ENCODE results near the gene ZFHX3.

The ZFHX3 gene

GRCh38 chr16:72910381-72910780, 137.5 kb downstream of the ZFHX3 start:
- 96% methylated on average over 3 of the region's 4 CpGs for WGBS
- Histone ChIP-seq H3K4me1 (ENCODE audit: insufficient read depth, low read length) (no peaks in the 10 kb centered on the region), H3K36me3 (ENCODE audit: insufficient read depth, low read length) (no peaks in the 10 kb centered on the region), H3K27ac (ENCODE audit: low read depth, low read length) (no peak overlapping the region), H3K9me3 (ENCODE audit: insufficient read depth, low read depth, low read length) (no peaks in the 10 kb centered on the region), H3K9ac (ENCODE audit: low read depth, low read length) (no peak overlapping the region), H3K4me3 (ENCODE audit: low read length) (no peak overlapping the region), H3K27me3 (ENCODE audit: insufficient read depth, low read length) (no peaks in the 10 kb centered on the region)

GRCh38 chr16:72909196-72909595, 138.7 kb downstream of the ZFHX3 start:
- 96% methylated on average over 6 of the region's 6 CpGs for WGBS
- Histone ChIP-seq H3K9me3 (ENCODE audit: insufficient read depth, low read depth, low read length) (no peaks in the 10 kb centered on the region), H3K36me3 (ENCODE audit: insufficient read depth, low read length) (no peaks in the 10 kb centered on the region), H3K27me3 (ENCODE audit: insufficient read depth, low read length) (no peaks in the 10 kb centered on the region), H3K27ac (ENCODE audit: low read depth, low read length) (no peak overlapping the region), H3K4me3 (ENCODE audit: low read length) (no peak overlapping the region), H3K9ac (ENCODE audit: low read depth, low read length) (no peak overlapping the region), H3K4me1 (ENCODE audit: insufficient read depth, low read length) (no peaks in the 10 kb centered on the region)

- no peak overlapping the region for H3K4me3 ChIP-seq (ENCODE audit: low read length)
- WGBS = 95% methylated on average over 19 of the region's 19 CpGs
These were observed 139.4 kb downstream of the ZFHX3 start for GRCh38 chr16:72908362-72909167.

GRCh38 chr16:72905581-72905980, 142.3 kb downstream of the ZFHX3 start:
- H3K36me3 ChIP-seq (ENCODE audit: insufficient read depth, low read length) = no peaks in the 10 kb centered on the region
- no peaks in the 10 kb centered on the region for H3K4me1 ChIP-seq (ENCODE audit: insufficient read depth, low read length)
- no peak overlapping the region for H3K4me3 ChIP-seq (ENCODE audit: low read length)
- H3K9me3 ChIP-seq (ENCODE audit: insufficient read depth, low read depth, low read length) = no peaks in the 10 kb centered on the region
- H3K9ac ChIP-seq (ENCODE audit: low read depth, low read length) = no peak overlapping the region
- 85% methylated on average over 3 of the region's 4 CpGs for WGBS
- no peaks in the 10 kb centered on the region for H3K27me3 ChIP-seq (ENCODE audit: insufficient read depth, low read length)
- no peak overlapping the region for H3K27ac ChIP-seq (ENCODE audit: low read depth, low read length)

More at GRCh38 chr16:72908362-72909167, 139.4 kb downstream of the ZFHX3 start:
- no peak overlapping the region for H3K9ac ChIP-seq (ENCODE audit: low read depth, low read length)
- no peaks in the 10 kb centered on the region for H3K36me3 ChIP-seq (ENCODE audit: insufficient read depth, low read length)
- H3K9me3 ChIP-seq (ENCODE audit: insufficient read depth, low read depth, low read length) = no peaks in the 10 kb centered on the region
- no peaks in the 10 kb centered on the region for H3K4me1 ChIP-seq (ENCODE audit: insufficient read depth, low read length)
- H3K27ac ChIP-seq (ENCODE audit: low read depth, low read length) = no peak overlapping the region
- no peaks in the 10 kb centered on the region for H3K27me3 ChIP-seq (ENCODE audit: insufficient read depth, low read length)

GRCh38 chr16:72903176-72903575, 144.8 kb downstream of the ZFHX3 start:
- Histone ChIP-seq H3K36me3 (ENCODE audit: insufficient read depth, low read length) (no peaks in the 10 kb centered on the region), H3K9me3 (ENCODE audit: insufficient read depth, low read depth, low read length) (no peaks in the 10 kb centered on the region), H3K27me3 (ENCODE audit: insufficient read depth, low read length) (no peaks in the 10 kb centered on the region), H3K4me1 (ENCODE audit: insufficient read depth, low read length) (no peaks in the 10 kb centered on the region), H3K4me3 (ENCODE audit: low read length) (no peak overlapping the region), H3K9ac (ENCODE audit: low read depth, low read length) (no peak overlapping the region), H3K27ac (ENCODE audit: low read depth, low read length) (no peak overlapping the region)
- 89% methylated on average over 6 of the region's 6 CpGs for WGBS

GRCh38 chr16:72902206-72902605, 145.7 kb downstream of the ZFHX3 start:
- Histone ChIP-seq H3K27ac (ENCODE audit: low read depth, low read length) (no peak overlapping the region), H3K27me3 (ENCODE audit: insufficient read depth, low read length) (no peaks in the 10 kb centered on the region), H3K4me3 (ENCODE audit: low read length) (no peak overlapping the region), H3K9ac (ENCODE audit: low read depth, low read length) (no peak overlapping the region), H3K9me3 (ENCODE audit: insufficient read depth, low read depth, low read length) (no peaks in the 10 kb centered on the region), H3K36me3 (ENCODE audit: insufficient read depth, low read length) (no peaks in the 10 kb centered on the region), H3K4me1 (ENCODE audit: insufficient read depth, low read length) (no peaks in the 10 kb centered on the region)
- 84% methylated on average over 7 of the region's 7 CpGs for WGBS

GRCh38 chr16:72901000-72901627, 146.8 kb downstream of the ZFHX3 start:
- 92% methylated on average over 11 of the region's 14 CpGs for WGBS
- H3K36me3 ChIP-seq (ENCODE audit: insufficient read depth, low read length) = no peaks in the 10 kb centered on the region

GRCh38 chr16:72898216-72898825, 149.6 kb downstream of the ZFHX3 start:
- 95% methylated on average over 7 of the region's 8 CpGs for WGBS
- no peaks in the 10 kb centered on the region for H3K36me3 ChIP-seq (ENCODE audit: insufficient read depth, low read length)

More at GRCh38 chr16:72901000-72901627, 146.8 kb downstream of the ZFHX3 start:
- Histone ChIP-seq H3K27ac (ENCODE audit: low read depth, low read length) (no peak overlapping the region), H3K27me3 (ENCODE audit: insufficient read depth, low read length) (no peaks in the 10 kb centered on the region), H3K9ac (ENCODE audit: low read depth, low read length) (no peak overlapping the region), H3K4me3 (ENCODE audit: low read length) (no peak overlapping the region), H3K4me1 (ENCODE audit: insufficient read depth, low read length) (no peaks in the 10 kb centered on the region), H3K9me3 (ENCODE audit: insufficient read depth, low read depth, low read length) (no peaks in the 10 kb centered on the region)

GRCh38 chr16:72897707-72898106, 150.2 kb downstream of the ZFHX3 start:
- 98% methylated on average over 6 of the region's 6 CpGs for WGBS
- H3K9me3 ChIP-seq (ENCODE audit: insufficient read depth, low read depth, low read length) = no peaks in the 10 kb centered on the region
- H3K4me3 ChIP-seq (ENCODE audit: low read length) = no peak overlapping the region
- no peak overlapping the region for H3K9ac ChIP-seq (ENCODE audit: low read depth, low read length)
- 0 out of 2 replicates have a peak, but pooled peaks cover 5% of the 10 kb centered on the region for H3K4me1 ChIP-seq (ENCODE audit: insufficient read depth, low read length)
- H3K27me3 ChIP-seq (ENCODE audit: insufficient read depth, low read length) = no peaks in the 10 kb centered on the region
- H3K36me3 ChIP-seq (ENCODE audit: insufficient read depth, low read length) = no peaks in the 10 kb centered on the region
- H3K27ac ChIP-seq (ENCODE audit: low read depth, low read length) = no peak overlapping the region

More at GRCh38 chr16:72898216-72898825, 149.6 kb downstream of the ZFHX3 start:
- Histone ChIP-seq H3K9ac (ENCODE audit: low read depth, low read length) (no peak overlapping the region), H3K27me3 (ENCODE audit: insufficient read depth, low read length) (no peaks in the 10 kb centered on the region), H3K9me3 (ENCODE audit: insufficient read depth, low read depth, low read length) (no peaks in the 10 kb centered on the region), H3K4me1 (ENCODE audit: insufficient read depth, low read length) (0 out of 2 replicates have a peak, but pooled peaks cover 5% of the 10 kb centered on the region), H3K27ac (ENCODE audit: low read depth, low read length) (no peak overlapping the region), H3K4me3 (ENCODE audit: low read length) (no peak overlapping the region)

GRCh38 chr16:72896485-72897118, 151.3 kb downstream of the ZFHX3 start:
- H3K36me3 ChIP-seq (ENCODE audit: insufficient read depth, low read length) = no peaks in the 10 kb centered on the region
- no peaks in the 10 kb centered on the region for H3K27me3 ChIP-seq (ENCODE audit: insufficient read depth, low read length)
- no peaks in the 10 kb centered on the region for H3K9me3 ChIP-seq (ENCODE audit: insufficient read depth, low read depth, low read length)
- H3K4me1 ChIP-seq (ENCODE audit: insufficient read depth, low read length) = 0 out of 2 replicates have a peak, but pooled peaks cover 5% of the 10 kb centered on the region
- no peak overlapping the region for H3K4me3 ChIP-seq (ENCODE audit: low read length)
- WGBS = 89% methylated on average over 12 of the region's 12 CpGs
- no peak overlapping the region for H3K9ac ChIP-seq (ENCODE audit: low read depth, low read length)
- no peak overlapping the region for H3K27ac ChIP-seq (ENCODE audit: low read depth, low read length)

- WGBS = 93% methylated on average over 11 of the region's 11 CpGs
- H3K27ac ChIP-seq (ENCODE audit: low read depth, low read length) = no peak overlapping the region
- H3K36me3 ChIP-seq (ENCODE audit: insufficient read depth, low read length) = no peaks in the 10 kb centered on the region
These were observed 152.0 kb downstream of the ZFHX3 start for GRCh38 chr16:72895951-72896350.

More at GRCh38 chr16:72895951-72896350, 152.0 kb downstream of the ZFHX3 start:
- Histone ChIP-seq H3K27me3 (ENCODE audit: insufficient read depth, low read length) (no peaks in the 10 kb centered on the region), H3K9ac (ENCODE audit: low read depth, low read length) (no peak overlapping the region), H3K9me3 (ENCODE audit: insufficient read depth, low read depth, low read length) (no peaks in the 10 kb centered on the region), H3K4me1 (ENCODE audit: insufficient read depth, low read length) (0 out of 2 replicates have a peak, but pooled peaks cover 5% of the 10 kb centered on the region), H3K4me3 (ENCODE audit: low read length) (no peak overlapping the region)
